ENCODE results near the gene USP14. TPM values are rescaled to one million over a fixed set of nuclear protein-coding genes. Genes with fewer than 3 reads are reported as not detected.

Gene USP14
- total and polyA plus RNA-seq, 2 donors (not counting 3 experiments of a cell fraction or from before 2014, with no cell fraction given) = 13.2 to 98.4 TPM

DNA sequence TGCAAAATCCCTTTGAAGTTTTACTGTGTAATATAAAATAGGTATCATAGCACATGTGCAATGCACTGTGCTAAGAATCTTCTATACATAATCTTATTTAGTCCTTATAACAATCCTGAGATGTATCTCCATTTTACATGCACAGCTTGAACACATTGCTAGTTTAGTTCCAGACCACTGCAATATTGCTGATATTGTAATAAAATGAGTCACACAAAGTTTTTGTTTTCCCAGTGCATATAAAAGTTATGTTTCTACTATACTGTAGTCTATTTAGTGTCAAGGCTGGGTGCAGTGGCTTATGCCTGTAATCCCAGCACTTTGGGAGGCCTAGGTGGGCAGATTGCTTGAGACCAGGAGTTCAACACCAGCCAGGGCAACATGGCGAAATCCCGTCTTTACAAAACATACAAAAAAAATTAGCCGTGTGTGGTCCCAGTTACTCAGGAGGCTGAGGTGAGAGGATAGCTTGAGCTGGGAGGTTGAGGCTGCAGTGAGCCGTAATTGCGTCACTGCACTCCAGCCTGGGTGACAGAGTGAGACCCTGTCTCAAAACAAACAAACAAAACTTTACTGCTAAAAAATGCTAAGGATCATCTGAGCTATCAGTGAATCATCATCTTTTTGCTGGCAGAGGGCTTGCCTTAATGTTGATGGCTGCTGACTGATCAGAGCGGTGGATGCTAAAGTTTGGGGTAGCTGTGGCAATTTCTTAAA lies 1.7 kb upstream of the USP14 start:
- Histone ChIP-seq H3K4me2 (ENCODE audit: insufficient read depth, low read length) (no peak overlapping the region), H2AFZ (ENCODE audit: low read depth, low read length) (no peak overlapping the region), H3K79me2 (ENCODE audit: control insufficient read depth, insufficient read depth, low read length) (peaks cover 33% of the 10 kb centered on the region), H3K4me1 (ENCODE audit: control insufficient read depth, extremely low read depth, insufficient read depth, low read length) (peaks cover 13% of the 10 kb centered on the region), H3K27me3 (ENCODE audit: control insufficient read depth in 2 of 2, insufficient read depth in 2 of 2, low read length in 2 of 2) (peaks cover 4 to 6% of the 10 kb centered on the region in 2 experiments), H3K36me3 (ENCODE audit: control insufficient read depth in 2 of 2, extremely low read depth in 1 of 2, insufficient read depth in 2 of 2, low read length in 2 of 2) (no peaks in the 10 kb centered on the region), H3K9me1 (replicated peaks; ENCODE audit: control insufficient read depth, extremely low read depth, insufficient read depth, low read length) (no peaks in the 10 kb centered on the region), H3K9ac (replicated peaks; ENCODE audit: extremely low read depth, insufficient read depth, low read length) (no peak overlapping the region), H3K4me3 (replicated peaks in 1 of 3; ENCODE audit: insufficient read depth in 1 of 3, low read depth in 1 of 3, low read length in 3 of 3) (no peak overlapping the region), H3K9me3 (replicated peaks; ENCODE audit: control insufficient read depth, insufficient read depth, low read length) (no peaks in the 10 kb centered on the region), H3K27ac (ENCODE audit: insufficient read depth, low read depth, low read length) (no peak overlapping the region), H4K20me1 (replicated peaks; ENCODE audit: control insufficient read depth, extremely low read depth, insufficient read depth, low read length) (peaks cover 3% of the 10 kb centered on the region)
- ChIA-PET CTCF (no interaction called here), POLR2A (no interaction called here)
- TF ChIP-seq, protein P1, sequence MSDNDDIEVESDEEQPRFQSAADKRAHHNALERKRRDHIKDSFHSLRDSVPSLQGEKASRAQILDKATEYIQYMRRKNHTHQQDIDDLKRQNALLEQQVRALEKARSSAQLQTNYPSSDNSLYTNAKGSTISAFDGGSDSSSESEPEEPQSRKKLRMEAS (IDR thresholded peaks at IDR 0.05; ENCODE audit: insufficient read depth, insufficient read length) = no peak
- TF ChIP-seq, protein P2, sequence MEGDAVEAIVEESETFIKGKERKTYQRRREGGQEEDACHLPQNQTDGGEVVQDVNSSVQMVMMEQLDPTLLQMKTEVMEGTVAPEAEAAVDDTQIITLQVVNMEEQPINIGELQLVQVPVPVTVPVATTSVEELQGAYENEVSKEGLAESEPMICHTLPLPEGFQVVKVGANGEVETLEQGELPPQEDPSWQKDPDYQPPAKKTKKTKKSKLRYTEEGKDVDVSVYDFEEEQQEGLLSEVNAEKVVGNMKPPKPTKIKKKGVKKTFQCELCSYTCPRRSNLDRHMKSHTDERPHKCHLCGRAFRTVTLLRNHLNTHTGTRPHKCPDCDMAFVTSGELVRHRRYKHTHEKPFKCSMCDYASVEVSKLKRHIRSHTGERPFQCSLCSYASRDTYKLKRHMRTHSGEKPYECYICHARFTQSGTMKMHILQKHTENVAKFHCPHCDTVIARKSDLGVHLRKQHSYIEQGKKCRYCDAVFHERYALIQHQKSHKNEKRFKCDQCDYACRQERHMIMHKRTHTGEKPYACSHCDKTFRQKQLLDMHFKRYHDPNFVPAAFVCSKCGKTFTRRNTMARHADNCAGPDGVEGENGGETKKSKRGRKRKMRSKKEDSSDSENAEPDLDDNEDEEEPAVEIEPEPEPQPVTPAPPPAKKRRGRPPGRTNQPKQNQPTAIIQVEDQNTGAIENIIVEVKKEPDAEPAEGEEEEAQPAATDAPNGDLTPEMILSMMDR (IDR thresholded peaks at IDR 0.05; ENCODE audit: extremely low read depth in 1 of 2, insufficient read depth in 1 of 2, low read depth in 1 of 2, low read length in 2 of 2) = no peak
- TF ChIP-seq GATA2 (IDR thresholded peaks at IDR 0.05; ENCODE audit: insufficient read depth, insufficient read length, low read depth, low read length) (no peak), POLR2A (IDR thresholded peaks at IDR 0.05; ENCODE audit: low read depth, low read length) (no peak), JUN (IDR thresholded peaks at IDR 0.05; ENCODE audit: borderline replicate concordance, insufficient read depth, insufficient read length, low read depth) (no peak), MYC (IDR thresholded peaks at IDR 0.05; ENCODE audit: low read depth, low read length) (no peak), EZH2 (IDR thresholded peaks at IDR 0.05; ENCODE audit: borderline replicate concordance, low read depth, low read length, severe bottlenecking) (no peak), FOS (IDR thresholded peaks at IDR 0.05; ENCODE audit: borderline replicate concordance, insufficient read depth, low read length) (no peak), POLR2AphosphoS5 (IDR thresholded peaks at IDR 0.05; ENCODE audit: insufficient read depth, low read depth, low read length) (no peak)
- intact Hi-C loops (cut with micrococcal nuclease) (no loop called here), dilution Hi-C loops (cut with MboI; ENCODE audit: extremely low pct_ligation_motif_present, low sequenced_read_pairs) (no loop called here)
- no TSS peak for BruUV-seq (replicated peaks)
- DNase-seq (ENCODE audit: low read depth, low spot score) = no peak
- FAIRE-seq = no peak
